ENCODE results near the gene CD37. TPM values are rescaled to one million over a fixed set of nuclear protein-coding genes. Genes with fewer than 3 reads are reported as not detected.
"Not testable (repeated sequence)": the region's sequence is repeated elsewhere in the genome, so short reads cannot be mapped to it uniquely, and the experiment has no call there.

CD37 gene, protein sequence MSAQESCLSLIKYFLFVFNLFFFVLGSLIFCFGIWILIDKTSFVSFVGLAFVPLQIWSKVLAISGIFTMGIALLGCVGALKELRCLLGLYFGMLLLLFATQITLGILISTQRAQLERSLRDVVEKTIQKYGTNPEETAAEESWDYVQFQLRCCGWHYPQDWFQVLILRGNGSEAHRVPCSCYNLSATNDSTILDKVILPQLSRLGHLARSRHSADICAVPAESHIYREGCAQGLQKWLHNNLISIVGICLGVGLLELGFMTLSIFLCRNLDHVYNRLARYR
- 3.5 TPM for total RNA-seq

DNA sequence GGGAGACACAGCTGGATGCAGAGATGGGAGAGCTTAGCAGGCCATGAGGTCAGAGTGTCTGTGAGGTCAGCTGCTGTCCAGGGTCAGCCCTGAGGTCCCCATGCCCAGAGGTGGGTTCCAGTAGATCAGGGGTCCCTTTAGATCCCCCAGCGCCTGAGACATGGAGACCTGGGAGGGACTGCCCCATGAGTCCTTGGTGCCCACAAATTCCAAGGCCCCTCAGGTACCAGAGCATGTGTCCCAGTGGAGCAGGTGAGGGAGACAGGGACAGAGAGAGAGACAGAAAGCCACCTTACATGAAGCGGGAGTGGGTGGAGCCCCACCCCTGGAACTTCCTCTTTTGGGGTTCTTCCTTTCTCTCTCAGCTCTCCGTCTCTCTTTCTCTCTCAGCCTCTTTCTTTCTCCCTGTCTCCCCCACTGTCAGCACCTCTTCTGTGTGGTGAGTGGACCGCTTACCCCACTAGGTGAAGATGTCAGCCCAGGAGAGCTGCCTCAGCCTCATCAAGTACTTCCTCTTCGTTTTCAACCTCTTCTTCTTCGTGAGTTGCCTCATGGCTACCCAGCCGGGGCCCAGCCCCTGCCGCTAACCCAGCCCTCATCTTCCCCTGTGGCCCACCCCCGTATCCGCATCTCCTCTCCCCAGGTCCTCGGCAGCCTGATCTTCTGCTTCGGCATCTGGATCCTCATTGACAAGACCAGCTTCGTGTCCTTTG, at the start of gene CD37:
CD37 (plus strand) TSS at position 336 of the 713 bp plus-strand sequence; CDS start at position 471, 135 bp downstream.
- no peak for ATAC-seq

DNA sequence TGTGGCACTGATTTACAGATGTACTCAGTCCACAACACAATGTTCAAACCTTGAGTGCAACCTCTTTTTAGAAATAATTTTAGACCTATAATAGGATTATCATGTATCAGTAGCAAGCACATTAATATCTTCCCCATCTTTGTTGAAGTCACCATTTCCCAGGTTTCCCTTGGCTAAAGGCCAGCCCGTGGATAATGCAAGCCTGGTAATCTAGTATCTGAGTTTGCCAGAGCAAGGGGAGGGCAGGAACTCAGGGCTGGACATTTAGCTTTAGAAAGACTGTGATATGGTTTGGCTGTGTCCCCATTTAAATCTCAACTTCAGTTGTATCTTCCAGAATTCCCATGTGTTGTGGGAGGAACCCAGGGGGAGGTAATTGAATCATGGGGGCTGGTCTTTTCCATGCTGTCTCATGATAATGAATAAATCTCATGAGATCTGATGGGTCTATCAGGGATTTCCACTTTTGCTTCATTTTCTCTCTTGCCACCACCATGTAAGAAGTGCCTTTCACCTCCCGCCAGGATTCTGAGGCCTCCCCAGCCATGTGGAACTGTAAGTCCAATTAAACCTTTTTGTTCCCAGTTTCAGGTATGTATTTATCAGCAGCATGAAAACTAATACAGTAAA, 48.0 kb upstream of the CD37 start:
- ATAC-seq, result no peak

DNA sequence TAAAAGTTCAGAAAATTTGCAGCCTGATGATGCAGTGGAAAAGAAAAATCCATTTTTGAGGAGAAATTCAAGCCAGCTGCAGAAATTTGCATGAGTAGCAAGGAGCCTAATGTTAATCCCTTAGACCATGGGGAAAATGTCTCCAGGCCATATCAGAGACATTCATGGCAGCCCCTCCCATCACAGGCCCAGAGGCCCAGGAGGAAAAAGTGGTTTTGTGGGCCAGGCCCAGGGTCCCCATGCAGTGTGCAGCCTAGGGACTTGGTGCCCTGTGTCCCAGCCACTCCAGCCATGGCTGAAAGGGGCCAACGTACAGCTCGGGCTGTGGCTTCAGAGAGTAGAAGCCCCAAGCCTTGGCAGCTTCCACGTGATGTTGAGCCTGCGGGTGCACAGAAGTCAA, 47.0 kb upstream of the CD37 start:
- not testable (repeated sequence) for ATAC-seq

DNA sequence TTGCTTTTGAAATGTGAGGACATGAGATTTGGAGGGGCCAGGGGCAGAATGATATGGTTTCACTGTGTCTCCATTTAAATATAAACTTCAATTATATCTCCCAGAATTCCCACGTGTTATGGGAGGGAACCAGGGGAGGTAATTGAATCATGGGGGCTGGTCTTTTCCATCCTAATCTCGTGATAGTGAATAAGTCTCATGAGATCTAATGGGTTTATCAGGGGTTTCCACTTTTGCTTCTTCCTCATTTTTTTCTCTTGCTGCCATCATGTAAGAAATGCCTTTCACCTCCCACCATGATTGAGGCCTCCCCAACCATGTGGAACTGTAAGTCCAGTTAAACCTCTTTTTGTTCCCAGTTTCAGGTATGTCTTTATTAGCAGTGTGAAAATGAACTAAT, 45.9 kb upstream of the CD37 start:
- not testable (repeated sequence) for ATAC-seq

DNA sequence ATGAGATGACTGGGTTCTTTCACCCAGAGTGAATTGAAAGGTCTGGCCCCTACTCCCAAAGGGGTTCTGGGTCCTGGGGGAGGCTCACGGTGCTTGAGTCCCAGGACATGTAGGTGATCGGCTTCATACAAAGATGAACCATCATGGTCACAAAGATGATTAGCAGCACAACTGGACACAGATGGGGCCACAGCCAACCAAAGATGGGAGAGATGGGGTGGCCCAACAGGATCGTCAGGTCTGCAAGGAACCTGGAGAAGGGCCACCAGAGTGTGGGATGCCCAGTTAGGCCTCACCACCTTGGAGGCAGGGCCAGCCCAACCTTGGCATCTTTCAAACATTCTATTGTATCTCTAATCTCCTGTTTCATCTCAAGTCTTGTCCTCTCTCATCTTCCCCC, 44.7 kb upstream of the CD37 start:
- no peak for ATAC-seq

DNA sequence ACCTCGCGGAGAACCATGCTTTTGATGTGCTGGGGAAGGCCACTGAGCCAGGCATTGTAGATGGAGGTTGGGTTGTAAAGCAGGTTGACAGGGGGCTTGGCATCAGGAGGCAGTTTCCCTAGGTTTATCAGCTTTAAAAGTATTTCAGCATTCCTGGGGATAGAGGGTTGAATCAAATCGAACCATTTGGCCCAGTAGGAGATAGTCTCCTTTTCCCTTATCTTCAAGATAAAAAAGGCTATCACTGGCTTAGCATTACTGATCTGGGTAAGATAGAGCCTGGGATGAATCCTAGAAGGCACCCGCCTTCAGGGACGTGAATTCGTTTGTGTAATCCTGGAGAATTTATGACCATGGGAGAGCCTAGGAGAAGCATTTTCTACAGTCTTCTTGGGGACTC, 40.8 kb upstream of the CD37 start:
- no peak for ATAC-seq

DNA sequence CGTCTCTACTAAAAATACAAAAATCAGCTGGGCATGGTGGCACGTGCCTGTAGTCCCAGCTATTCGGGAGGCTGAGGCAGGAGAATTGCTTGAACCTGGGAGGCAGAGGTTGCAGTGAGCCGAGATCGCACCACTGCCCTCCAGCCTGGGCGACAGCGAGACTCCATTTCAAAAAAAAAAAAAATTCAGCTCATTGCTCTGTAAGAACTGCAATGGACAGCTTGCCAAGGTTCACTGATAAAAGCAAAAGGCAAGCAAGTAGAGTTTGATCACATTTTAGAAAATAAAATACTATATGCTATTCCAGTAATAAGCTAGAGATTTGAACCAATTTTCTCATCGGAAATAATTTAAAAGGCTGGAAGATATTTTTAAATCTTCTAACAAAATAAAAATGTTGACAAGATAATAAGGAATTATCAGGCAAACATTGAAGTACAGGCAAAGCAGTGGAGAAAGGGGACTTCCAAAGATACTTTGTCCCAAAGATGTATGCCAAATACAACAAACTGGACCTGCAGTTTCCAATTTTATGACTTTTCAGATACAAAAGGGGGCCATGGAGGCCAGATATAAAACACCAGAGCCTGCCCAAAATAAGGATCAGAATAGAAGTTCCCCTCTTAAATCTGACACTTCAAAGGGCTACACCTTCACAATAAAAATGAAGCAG, 39.9 kb upstream of the CD37 start:
- ATAC-seq, result no peak

DNA sequence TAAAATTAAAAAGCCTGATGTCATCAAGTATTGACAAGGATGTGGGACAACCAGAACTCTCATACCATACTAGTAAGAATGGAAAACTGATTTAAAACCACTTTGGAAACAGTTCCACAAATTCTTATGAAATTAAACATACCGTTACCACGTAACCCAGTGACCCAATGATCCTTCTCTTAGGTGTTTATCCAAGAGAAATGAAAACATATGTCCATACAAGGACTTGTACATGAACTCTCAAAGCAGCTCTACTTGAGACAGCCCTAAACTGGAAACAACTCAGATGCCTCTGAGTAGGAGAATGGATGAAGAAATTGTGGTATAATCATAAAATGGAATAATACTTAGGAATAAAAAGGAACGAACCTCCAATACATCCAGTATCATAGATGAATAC, 37.8 kb upstream of the CD37 start:
- no peak for ATAC-seq

DNA sequence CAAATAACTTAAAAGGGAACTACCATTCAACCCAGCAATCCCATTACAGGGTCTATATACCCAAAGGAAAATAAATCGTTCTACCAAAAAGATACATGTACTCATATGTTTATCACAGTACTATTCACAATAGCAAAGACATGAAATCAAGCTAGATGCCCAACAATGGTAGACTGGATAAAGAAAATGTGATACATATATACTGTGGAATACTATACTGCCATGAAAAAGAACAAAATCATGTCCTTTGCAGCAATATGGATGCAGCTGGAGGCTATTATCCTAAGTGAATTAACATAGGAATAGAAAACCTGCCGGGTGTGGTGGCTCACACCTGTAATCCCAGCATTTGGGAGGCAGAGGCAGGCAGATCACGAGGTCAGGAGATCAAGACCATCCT, 36.6 kb upstream of the CD37 start:
- ATAC-seq, result not testable (repeated sequence)

DNA sequence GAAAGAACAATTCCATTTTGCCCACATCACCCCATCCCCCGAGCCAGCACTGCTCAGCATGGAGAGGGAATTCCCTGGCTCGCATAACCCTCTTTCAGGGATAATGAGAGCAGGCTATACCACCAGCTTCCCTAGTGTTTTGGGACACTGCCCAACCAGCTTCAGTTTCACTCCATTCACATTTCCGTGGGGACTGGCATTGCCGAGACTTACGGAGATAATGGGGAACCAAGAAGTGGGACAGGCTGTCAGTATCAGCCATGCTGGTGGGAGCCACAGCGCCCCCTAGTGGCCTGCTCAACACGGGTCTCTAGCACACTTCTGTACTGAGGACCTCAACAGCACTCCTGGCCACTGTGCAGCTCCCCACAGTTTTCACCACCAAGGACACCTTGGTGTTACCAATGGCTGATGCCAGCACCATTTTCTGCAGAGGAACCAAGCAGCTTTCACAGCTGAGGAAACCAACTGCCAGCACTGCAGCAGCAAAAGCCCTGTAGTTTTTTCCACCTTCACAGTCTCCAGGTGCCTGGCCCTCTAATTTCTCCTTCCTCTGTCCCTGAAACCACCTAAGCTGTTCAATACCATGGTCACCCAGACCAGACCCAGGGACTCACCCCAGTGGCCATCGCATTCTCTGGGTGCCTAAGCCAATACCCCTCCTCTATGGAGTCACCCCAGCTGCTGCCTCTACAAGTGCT, 33.9 kb upstream of the CD37 start:
- peak; percentile 93 for ATAC-seq

DNA sequence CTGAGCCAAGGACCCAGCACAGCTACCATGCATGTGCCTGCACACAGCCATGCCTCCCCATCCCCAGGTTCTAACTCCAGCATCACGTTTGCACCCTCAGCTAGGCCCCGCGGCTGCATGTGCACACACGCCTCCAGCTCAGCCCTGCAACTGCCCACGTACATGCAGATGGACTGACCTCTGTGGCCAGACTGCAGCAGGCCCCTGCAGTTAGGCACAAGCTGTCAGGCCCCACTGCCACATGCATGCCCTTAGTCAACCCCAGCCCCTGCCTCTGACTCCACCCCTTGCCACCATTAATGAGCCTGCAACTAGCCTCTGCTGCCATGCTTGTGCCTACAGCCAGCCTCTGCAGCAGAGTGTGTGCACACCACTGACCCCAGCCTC, 33.3 kb upstream of the CD37 start:
- ATAC-seq, result no peak

DNA sequence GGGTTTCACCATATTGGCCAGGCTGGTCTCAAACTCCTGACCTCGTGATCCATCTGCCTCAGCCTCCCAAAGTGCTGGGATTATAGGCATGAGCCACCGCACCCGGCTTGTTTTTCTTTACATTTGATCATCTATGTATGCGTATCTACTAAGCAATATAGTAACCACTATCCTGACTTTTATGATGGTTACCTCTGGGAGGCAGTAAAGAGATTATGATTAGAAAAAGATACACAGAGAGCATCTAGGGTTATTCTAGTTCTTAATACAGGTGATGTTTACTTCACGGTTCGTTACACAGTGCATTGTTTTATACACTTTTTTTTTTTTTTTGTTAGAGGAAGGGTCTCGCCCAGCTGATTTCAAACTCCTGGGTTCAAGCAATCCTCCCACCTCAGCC, 28.5 kb upstream of the CD37 start:
- ATAC-seq, result not testable (repeated sequence)

DNA sequence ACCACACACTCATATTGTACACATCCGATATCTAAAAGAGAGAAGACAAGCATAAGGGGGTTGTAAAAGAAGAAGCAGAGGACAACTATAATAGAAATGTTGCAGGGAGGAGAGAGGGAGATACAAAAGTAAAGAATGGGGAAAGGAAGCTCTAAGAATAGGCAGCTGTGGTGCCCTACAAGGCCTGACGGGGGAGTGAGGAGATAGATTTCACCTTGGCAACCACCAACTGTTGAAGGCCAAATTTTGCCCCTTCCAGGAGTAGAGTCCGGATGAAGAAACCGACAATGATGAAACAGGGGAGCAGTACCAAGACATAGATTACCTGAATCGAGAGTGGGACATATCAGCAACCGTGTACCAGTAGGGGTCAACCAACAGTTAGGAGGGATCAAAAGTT, 26.1 kb upstream of the CD37 start:
- no peak for ATAC-seq

DNA sequence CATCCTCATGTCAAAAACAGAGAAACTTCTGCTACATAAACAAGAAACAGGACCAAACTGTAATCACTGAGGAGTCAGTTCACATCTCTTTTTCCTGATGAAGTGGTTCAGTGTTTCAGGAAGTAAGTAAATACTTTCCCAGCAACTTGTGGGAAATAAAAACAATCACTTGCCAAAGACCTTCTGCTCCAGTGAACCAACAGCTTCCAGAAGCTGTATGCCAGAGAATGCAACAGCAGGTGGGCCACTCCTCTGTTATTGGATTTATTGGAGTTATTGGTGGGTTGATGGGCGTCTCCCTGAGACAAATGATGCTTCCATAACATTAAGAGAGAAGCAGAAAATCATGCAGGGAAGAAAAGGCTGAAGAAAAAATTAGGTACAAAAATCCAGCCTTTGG, 20.1 kb upstream of the CD37 start:
- no peak for ATAC-seq

DNA sequence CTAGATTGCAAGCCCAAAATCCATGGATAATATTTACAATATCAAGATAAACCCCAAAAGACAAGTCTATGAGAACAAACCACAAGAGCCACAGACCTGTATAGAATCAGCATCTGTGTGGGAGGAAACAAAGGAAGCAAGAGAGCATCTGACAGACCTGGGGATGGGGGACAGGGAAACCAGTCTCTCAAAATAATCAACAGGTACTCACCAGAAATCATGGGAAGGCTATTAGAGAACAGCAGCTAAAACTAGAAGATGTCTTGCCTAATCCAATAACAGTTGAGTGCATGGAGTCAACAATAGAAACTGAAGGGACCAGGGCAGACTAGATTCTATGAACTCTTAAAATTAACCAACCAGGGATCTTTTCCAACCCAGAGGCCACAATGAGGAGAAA, 18.9 kb upstream of the CD37 start:
- no peak for ATAC-seq

DNA sequence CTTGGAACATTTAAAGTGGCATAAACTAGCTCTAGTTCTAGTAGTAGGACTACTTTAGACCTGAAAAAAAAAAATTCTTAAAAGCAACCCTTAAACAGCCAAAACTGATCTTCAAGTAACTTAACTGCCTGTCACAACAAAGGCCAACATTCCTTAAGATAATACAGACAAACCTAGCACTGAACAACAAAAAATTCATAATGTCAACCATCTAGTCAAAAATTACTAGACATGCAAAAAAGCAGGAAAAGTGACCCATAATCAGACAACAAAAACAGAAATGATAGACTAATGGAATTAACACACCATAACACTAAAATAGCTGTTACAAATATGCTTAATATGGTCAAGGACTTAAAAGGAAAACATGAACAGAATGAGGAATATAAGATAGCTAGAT, 16.9 kb upstream of the CD37 start:
- ATAC-seq, result no peak

DNA sequence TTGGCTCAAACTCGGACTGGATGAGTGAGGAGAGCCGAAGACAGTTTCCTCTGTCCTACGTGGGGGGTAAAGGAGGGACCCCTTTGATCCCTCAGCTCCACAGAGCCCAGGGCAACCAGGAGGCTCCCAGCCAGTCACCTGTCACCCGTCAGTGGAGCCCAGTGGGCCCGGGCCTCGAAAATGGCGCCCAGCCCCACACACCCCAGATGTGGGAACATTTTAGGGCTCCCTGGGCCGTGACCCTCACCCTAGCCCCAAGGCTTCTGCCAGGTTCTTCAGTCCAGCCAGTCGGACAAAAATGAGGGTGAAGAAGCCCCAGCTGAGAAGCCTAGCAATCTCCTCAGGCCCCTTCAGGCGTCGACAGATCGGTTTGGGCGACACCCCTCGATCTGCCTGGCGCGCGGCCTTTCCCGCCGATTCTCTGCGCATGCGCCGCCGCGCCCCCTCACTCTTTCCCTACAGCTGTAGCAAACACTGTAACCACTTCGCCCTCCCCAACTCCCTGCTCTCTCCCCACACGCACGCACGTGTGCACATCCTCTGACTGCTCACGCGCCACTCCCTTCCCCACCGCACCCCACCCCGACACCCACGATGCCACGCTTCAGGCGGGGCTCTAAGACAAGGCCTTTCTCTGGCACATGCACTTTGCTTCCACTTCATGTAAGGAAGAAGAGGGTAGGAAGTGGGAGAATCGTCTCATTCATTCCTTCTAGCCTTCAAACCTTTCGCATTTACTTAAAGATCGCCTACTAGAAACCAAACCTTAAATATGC, 10.2 kb upstream of the CD37 start, which contains the start of gene SLC6A16:
SLC6A16 (minus strand) TSS at position 391 of the 776 bp plus-strand sequence. CDS start 13,844 bp downstream, outside the sequence.
- peak; percentile 15 for ATAC-seq

DNA sequence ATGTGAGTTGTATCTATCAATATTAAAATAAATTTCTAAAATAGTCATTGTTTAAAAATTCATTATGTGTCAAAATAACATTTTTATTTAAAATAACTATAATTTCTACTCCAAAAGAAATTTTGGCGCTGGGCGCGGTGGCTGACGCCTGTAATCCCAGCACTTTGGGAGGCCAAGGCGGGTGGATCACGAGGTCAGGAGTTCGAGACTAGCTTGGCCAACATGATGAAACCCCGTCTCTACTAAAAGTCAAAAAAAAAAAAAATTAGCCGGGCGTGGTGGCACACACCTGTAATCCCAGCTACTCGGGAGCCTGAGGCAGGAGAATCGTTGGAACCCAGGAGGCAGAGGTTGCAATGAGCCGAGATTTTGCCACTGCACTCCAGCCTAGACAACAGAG, 9.4 kb upstream of the CD37 start:
- ATAC-seq, result not testable (repeated sequence)

DNA sequence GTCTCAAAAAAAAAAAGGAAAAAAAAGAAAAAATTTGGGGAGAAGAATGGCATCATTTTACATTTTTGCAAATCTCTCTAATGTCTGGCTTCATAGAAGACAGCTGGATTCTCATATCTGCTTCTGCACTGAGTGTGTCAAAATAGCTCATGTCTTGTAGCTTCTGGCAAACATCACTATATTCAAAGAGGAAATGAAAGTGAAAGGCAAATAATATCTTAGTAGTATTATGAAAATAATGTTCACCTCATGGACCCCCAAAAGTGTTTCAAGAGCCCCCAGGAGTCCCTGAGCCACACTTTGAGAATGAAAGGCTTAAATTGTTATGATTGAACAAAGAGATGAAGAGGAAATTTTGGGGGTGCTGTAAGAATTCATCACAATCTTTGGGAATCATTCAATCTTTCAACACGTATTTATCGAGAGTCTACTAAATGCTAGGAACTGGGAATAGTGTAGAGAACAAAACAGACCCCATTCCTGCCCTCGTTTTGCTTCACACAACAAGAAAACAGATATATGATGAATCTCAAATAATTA, 9.0 kb upstream of the CD37 start:
- no peak for ATAC-seq

DNA sequence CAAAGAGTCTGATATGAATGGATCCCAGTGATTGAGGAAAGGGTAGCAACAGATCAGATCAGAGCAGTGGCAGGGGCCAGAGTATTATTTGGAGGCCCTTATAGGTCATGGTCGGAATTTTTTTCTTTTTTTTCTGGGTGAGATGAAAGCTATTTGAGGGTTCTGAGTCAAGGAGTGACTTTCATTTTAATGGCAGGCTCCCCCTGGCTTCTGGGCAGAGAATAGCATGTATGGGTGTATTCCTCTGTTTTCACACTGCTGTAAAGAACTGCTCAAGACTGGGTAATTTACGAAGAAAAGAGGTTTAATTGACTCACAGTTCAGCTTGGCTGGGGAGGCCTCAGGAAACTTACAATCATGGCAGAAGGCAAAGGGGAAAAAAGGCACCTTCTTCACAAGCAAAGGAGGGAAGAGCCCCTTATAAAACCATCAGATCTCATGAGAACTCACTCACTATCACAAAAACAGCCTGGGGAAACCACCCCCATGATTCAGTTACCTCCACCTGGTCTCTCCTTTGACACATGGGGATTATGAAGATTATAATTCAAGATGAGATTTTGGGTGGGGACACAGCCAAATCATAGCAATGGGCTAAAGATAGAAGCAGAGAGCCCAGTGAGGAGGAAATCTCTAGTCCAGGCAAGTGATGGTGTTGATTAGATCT, 7.2 kb upstream of the CD37 start:
- peak; percentile 41 for ATAC-seq

DNA sequence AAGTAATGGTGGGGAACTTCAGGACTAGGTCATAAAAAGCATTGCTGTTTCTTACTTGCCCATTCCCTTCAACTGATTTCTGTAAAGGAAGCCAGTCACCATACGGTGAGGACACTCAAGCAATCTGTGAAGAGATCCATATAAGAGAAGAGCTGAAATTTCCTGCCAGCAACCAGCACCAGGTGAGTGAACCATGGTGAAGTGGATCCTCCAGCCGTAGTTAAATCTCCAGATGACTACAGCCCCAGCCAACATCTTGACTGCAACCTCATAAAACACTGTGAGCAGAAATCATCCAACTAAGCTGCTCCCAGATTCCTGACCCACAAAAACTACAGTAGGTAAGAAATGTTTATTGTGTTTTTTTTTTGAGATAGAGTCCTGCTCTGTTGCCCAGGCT, 6.5 kb upstream of the CD37 start:
- ATAC-seq, result no peak
